ENCODE measurements around the gene ODC1.
"Not testable (repeated sequence)": the region's sequence is repeated elsewhere in the genome, so short reads cannot be mapped to it uniquely, and the experiment has no call there.

ODC1 gene

GRCh38 chr2:10447895-10448575, at the start of gene ODC1:
TSS of gene ODC1 (minus strand) at chr2:10448327. CDS start at chr2:10445032, 3,295 bp downstream.
- peak; percentile 99 for DNase-seq (ENCODE audit: low spot score)

- peak; percentile 92 for DNase-seq (ENCODE audit: low spot score)
These were observed 49.7 kb upstream of the ODC1 start for GRCh38 chr2:10497797-10498251.

- no peak for DNase-seq (ENCODE audit: low spot score)
These were observed 47.8 kb upstream of the ODC1 start for GRCh38 chr2:10495988-10496313.

GRCh38 chr2:10495311-10495987, 47.3 kb upstream of the ODC1 start:
- DNase-seq (ENCODE audit: low spot score), result no peak

- no peak for DNase-seq (ENCODE audit: low spot score)
These were observed 46.4 kb upstream of the ODC1 start for GRCh38 chr2:10494351-10495066.

- DNase-seq (ENCODE audit: low spot score), result peak; percentile 57
These were observed 45.6 kb upstream of the ODC1 start for GRCh38 chr2:10493634-10494281.

GRCh38 chr2:10493075-10493633, 45.0 kb upstream of the ODC1 start:
- DNase-seq (ENCODE audit: low spot score), result no peak

- DNase-seq (ENCODE audit: low spot score), result no peak
These were observed 42.7 kb upstream of the ODC1 start for GRCh38 chr2:10490806-10491291.

- DNase-seq (ENCODE audit: low spot score), result no peak
These were observed 41.9 kb upstream of the ODC1 start for GRCh38 chr2:10489842-10490555.

GRCh38 chr2:10488142-10488541, 40.0 kb upstream of the ODC1 start:
- not testable (repeated sequence) for DNase-seq (ENCODE audit: low spot score)

GRCh38 chr2:10487741-10488104, 39.6 kb upstream of the ODC1 start:
- DNase-seq (ENCODE audit: low spot score), result not testable (repeated sequence)

GRCh38 chr2:10487081-10487740, 39.1 kb upstream of the ODC1 start:
- no peak for DNase-seq (ENCODE audit: low spot score)

GRCh38 chr2:10486601-10487079, 38.5 kb upstream of the ODC1 start:
- no peak for DNase-seq (ENCODE audit: low spot score)

- DNase-seq (ENCODE audit: low spot score), result no peak
These were observed 38.0 kb upstream of the ODC1 start for GRCh38 chr2:10486091-10486490.

GRCh38 chr2:10482913-10483312, 34.8 kb upstream of the ODC1 start:
- DNase-seq (ENCODE audit: low spot score), result no peak

GRCh38 chr2:10482460-10482859, 34.3 kb upstream of the ODC1 start:
- no peak for DNase-seq (ENCODE audit: low spot score)

GRCh38 chr2:10481666-10482157, 33.6 kb upstream of the ODC1 start:
- no peak for DNase-seq (ENCODE audit: low spot score)

- DNase-seq (ENCODE audit: low spot score), result no peak
These were observed 33.0 kb upstream of the ODC1 start for GRCh38 chr2:10481055-10481665.

- DNase-seq (ENCODE audit: low spot score), result no peak
These were observed 32.3 kb upstream of the ODC1 start for GRCh38 chr2:10480359-10480949.

GRCh38 chr2:10478916-10479315, 30.8 kb upstream of the ODC1 start:
- no peak for DNase-seq (ENCODE audit: low spot score)

All from AG08396 (cell line).